ENCODE measurements around the gene TMPRSS2. TPM values are rescaled to one million over a fixed set of nuclear protein-coding genes. Genes with fewer than 3 reads are reported as not detected.

The TMPRSS2 gene
- total and polyA plus RNA-seq, 2 donors (not counting 3 experiments of a cell fraction or from before 2014, with no cell fraction given), result not detected

DNA sequence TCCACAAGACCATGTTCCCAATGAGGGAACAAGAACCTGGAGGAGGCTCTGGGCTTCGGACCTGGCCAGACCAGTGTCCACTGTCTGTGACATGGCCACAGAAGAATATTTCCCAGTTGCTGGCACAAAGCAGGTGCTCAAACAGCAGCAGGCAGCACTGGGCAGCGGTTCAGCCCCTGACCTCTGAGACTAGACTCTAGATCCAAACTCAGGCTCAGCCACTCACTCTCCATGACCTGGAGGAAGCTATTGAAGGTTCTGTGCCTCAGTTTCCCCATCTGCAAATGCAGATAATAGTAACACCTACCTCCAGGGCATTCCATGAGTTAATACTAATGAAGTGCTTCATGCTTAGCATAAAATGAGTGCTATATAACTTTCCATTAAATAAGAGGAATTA, 8.0 kb downstream of the TMPRSS2 start:
- H2AFZ ChIP-seq (ENCODE audit: low read depth, low read length), result no peak overlapping the region
- no peak overlapping the region for H3K27ac ChIP-seq (ENCODE audit: insufficient read depth, low read depth, low read length)
- H3K79me2 ChIP-seq (ENCODE audit: control insufficient read depth, insufficient read depth, low read length), result no peaks in the 10 kb centered on the region
- no peaks in the 10 kb centered on the region for H3K27me3 ChIP-seq (ENCODE audit: control insufficient read depth in 2 of 2, insufficient read depth in 2 of 2, low read length in 2 of 2)
- no peak for DNase-seq (ENCODE audit: low read depth, low spot score)
- no peaks in the 10 kb centered on the region for H4K20me1 ChIP-seq (replicated peaks; ENCODE audit: control insufficient read depth, extremely low read depth, insufficient read depth, low read length)
- CTCF ChIA-PET, result no interaction called here
- no TSS peak for BruUV-seq (replicated peaks)
- no peak for TF ChIP-seq POLR2A (IDR thresholded peaks at IDR 0.05; ENCODE audit: low read depth, low read length)
- no peak for TF ChIP-seq EZH2 (IDR thresholded peaks at IDR 0.05; ENCODE audit: borderline replicate concordance, low read depth, low read length, severe bottlenecking)
- TF ChIP-seq MYC (IDR thresholded peaks at IDR 0.05; ENCODE audit: low read depth, low read length), result no peak
- TF ChIP-seq POLR2AphosphoS5 (IDR thresholded peaks at IDR 0.05; ENCODE audit: insufficient read depth, low read depth, low read length), result no peak
- TF ChIP-seq, protein P1, sequence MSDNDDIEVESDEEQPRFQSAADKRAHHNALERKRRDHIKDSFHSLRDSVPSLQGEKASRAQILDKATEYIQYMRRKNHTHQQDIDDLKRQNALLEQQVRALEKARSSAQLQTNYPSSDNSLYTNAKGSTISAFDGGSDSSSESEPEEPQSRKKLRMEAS (IDR thresholded peaks at IDR 0.05; ENCODE audit: insufficient read depth, insufficient read length), result no peak
- TF ChIP-seq, protein P2, sequence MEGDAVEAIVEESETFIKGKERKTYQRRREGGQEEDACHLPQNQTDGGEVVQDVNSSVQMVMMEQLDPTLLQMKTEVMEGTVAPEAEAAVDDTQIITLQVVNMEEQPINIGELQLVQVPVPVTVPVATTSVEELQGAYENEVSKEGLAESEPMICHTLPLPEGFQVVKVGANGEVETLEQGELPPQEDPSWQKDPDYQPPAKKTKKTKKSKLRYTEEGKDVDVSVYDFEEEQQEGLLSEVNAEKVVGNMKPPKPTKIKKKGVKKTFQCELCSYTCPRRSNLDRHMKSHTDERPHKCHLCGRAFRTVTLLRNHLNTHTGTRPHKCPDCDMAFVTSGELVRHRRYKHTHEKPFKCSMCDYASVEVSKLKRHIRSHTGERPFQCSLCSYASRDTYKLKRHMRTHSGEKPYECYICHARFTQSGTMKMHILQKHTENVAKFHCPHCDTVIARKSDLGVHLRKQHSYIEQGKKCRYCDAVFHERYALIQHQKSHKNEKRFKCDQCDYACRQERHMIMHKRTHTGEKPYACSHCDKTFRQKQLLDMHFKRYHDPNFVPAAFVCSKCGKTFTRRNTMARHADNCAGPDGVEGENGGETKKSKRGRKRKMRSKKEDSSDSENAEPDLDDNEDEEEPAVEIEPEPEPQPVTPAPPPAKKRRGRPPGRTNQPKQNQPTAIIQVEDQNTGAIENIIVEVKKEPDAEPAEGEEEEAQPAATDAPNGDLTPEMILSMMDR (IDR thresholded peaks at IDR 0.05; ENCODE audit: extremely low read depth in 1 of 2, insufficient read depth in 1 of 2, low read depth in 1 of 2, low read length in 2 of 2), result no peak
- no peak for TF ChIP-seq FOS (IDR thresholded peaks at IDR 0.05; ENCODE audit: borderline replicate concordance, insufficient read depth, low read length)
- no peak for TF ChIP-seq GATA2 (IDR thresholded peaks at IDR 0.05; ENCODE audit: insufficient read depth, insufficient read length, low read depth, low read length)
- no peak for TF ChIP-seq JUN (IDR thresholded peaks at IDR 0.05; ENCODE audit: borderline replicate concordance, insufficient read depth, insufficient read length, low read depth)
- no peaks in the 10 kb centered on the region for H3K9me3 ChIP-seq (replicated peaks; ENCODE audit: control insufficient read depth, insufficient read depth, low read length)
- no peak overlapping the region for H3K4me3 ChIP-seq (replicated peaks in 1 of 3; ENCODE audit: insufficient read depth in 1 of 3, low read depth in 1 of 3, low read length in 3 of 3)
- no peak for FAIRE-seq
- H3K36me3 ChIP-seq (ENCODE audit: control insufficient read depth in 2 of 2, extremely low read depth in 1 of 2, insufficient read depth in 2 of 2, low read length in 2 of 2), result no peaks in the 10 kb centered on the region
- H3K9me1 ChIP-seq (replicated peaks; ENCODE audit: control insufficient read depth, extremely low read depth, insufficient read depth, low read length), result no peaks in the 10 kb centered on the region
- intact Hi-C loops (cut with micrococcal nuclease) (no loop called here), dilution Hi-C loops (cut with MboI; ENCODE audit: extremely low pct_ligation_motif_present, low sequenced_read_pairs) (no loop called here)
- H3K9ac ChIP-seq (replicated peaks; ENCODE audit: extremely low read depth, insufficient read depth, low read length), result no peak overlapping the region
- no peaks in the 10 kb centered on the region for H3K4me1 ChIP-seq (ENCODE audit: control insufficient read depth, extremely low read depth, insufficient read depth, low read length)
- POLR2A ChIA-PET, result no interaction called here
- no peak overlapping the region for H3K4me2 ChIP-seq (ENCODE audit: insufficient read depth, low read length)

Data from endothelial cell of umbilical vein (primary cell).